GM10266 (cell line): ENCODE data around the gene TEX50.
"Not testable (repeated sequence)": the region's sequence is repeated elsewhere in the genome, so short reads cannot be mapped to it uniquely, and the experiment has no call there.

ENCODE experiments used
- DNase-seq: peaks from one replicate; pipeline ENCODE4 v3.0.0; 2012; ENCODE audit errors: extremely low spot score
- TF ChIP-seq, protein P1 (sequence below): IDR thresholded peaks from 2 replicates; pipeline ENCODE4 v1.5.1; 2012; ENCODE audit warnings: mild to moderate bottlenecking, low read depth; ENCODE audit not compliant: control insufficient read depth, insufficient read depth; ENCODE audit errors: missing control alignments

The TEX50 gene

DNA sequence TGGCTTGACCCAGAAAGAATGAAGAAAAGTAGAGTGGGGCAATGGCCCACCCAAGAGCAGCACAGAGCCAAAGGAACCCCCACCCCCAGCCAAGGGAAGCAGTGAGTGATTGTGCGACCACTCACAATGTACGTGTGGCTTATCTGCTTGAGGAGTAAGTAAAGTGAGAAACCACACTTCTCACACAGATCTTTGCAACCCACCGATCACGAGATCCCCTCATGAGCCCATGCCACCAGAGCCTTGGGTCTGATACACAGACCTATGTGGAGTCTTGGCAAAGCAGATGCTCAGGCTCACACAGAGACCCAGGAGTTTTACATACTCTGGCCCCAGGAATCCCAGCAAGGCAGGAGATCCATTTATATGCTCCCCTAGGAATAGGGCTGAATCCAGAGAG, 18.3 kb upstream of the TEX50 start:
- TF ChIP-seq, protein P1, sequence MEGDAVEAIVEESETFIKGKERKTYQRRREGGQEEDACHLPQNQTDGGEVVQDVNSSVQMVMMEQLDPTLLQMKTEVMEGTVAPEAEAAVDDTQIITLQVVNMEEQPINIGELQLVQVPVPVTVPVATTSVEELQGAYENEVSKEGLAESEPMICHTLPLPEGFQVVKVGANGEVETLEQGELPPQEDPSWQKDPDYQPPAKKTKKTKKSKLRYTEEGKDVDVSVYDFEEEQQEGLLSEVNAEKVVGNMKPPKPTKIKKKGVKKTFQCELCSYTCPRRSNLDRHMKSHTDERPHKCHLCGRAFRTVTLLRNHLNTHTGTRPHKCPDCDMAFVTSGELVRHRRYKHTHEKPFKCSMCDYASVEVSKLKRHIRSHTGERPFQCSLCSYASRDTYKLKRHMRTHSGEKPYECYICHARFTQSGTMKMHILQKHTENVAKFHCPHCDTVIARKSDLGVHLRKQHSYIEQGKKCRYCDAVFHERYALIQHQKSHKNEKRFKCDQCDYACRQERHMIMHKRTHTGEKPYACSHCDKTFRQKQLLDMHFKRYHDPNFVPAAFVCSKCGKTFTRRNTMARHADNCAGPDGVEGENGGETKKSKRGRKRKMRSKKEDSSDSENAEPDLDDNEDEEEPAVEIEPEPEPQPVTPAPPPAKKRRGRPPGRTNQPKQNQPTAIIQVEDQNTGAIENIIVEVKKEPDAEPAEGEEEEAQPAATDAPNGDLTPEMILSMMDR = no peak
- no peak for DNase-seq

- TF ChIP-seq, protein P1 = no peak
Measured at GRCh38 chr1:173627269-173627668, 7.9 kb upstream of the TEX50 start.

DNA sequence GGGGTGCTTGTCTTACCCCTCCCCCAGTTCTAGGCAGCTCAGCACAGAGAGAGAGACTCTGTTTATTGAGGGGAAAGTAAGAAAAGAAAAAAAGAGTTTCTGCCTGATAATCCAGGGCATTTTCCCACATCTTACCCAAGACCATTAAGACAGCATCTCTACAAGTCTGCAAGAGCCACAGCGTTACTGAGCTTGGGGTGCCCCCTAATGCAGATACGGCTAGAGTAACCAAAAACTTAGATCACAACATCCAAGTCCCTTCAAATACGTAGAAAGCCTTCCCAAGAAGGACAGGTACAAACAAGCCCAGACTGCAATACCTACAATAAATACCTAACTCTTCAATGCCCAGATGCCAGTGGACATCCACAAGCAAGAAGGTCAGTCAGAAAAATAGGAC, 6.2 kb upstream of the TEX50 start:
- DNase-seq = no peak
- TF ChIP-seq, protein P1 = no peak

More at GRCh38 chr1:173627269-173627668, 7.9 kb upstream of the TEX50 start:
- DNase-seq = no peak

DNA sequence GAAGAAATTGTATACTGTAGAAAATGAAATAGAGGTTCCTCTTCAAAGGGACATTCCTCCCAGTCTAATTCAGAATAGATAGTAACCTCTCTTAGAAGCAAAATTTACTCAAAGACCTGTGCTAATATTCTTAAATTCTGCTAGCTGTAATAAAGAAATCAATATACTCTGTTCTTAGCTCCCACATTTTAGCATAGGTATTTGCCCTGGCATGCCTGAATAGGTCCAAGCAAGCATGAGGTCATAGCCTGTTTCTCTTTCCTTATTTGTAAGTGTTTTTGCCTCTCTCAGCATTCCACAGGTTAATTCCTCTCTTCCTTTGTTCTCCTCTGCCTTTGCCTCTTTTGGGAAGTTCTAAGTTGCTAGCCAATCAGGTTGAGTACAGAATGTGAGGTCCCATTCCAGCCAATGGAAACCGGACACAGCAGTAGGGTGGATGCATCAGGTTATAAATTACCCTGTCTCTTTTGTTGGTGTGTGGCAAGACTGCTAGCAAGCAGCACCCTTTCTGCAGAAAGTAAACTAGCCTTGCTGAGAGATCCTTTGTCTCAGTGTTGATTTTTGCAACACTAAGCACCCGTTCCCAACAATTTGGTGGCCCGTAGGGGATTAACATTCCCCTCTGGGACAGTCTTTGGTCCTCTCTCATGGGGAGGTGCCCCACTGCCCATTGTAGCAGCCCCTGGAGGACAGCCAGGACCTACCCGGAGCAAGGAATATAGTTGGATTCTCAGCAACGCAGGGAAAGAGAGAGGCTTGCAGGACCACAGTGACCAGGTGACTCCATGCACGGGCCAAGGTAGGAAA, 2.3 kb downstream of the TEX50 start:
- not testable (repeated sequence) for DNase-seq

GRCh38 chr1:173638043-173639021, 3.2 kb downstream of the TEX50 start:
- TF ChIP-seq, protein P1 = no peak
- DNase-seq = no peak

DNA sequence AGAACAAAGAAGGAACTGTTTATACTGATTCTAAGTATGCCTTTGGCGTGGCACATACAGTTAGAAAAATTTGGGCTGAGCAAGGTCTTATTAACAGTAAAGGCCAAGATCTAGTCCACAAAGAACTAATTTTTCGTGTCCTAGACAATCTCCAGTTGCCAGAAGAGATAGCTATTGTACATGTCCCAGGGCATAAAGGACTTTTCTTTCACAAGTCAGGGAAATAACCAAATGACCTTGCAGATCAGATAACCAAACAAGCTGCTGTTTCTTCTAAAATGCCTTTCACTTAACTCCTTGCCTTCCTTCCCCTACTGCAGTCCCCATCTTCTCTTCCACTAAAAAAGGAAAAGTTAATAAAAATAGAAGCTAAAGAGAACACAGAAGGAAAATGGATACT, 4.0 kb downstream of the TEX50 start:
- DNase-seq = no peak
- TF ChIP-seq, protein P1 = no peak

DNA sequence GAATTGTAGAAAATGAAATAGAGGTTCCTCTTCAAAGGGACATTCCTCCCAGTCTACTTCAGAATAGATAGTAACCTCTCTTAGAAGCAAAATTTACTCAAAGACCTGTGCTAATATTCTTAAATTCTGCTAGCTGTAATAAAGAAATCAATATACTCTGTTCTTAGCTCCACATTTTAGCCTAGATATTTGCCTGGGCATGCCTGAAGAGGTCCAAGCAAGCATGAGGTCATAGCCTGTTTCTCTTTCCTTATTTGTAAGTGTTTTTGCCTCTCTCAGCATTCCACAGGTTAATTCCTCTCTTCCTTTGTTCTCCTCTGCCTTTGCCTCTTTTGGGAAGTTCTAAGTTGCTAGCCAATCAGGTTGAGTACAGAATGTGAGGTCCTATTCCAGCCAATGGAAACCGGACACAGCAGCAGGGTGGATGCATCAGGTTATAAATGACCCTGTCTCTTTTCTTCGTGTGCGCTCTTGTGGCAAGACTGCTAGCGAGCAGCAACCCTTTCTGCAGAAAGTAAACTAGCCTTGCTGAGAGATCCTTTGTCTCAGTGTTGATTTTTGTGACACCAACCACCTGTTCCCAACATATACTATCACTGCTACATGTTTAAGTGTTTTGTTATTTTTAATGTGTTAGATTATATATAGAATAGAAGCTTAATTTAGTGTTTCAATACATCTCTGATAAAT, 7.5 kb downstream of the TEX50 start:
- not testable (repeated sequence) for DNase-seq
